HEK293T (cell line): ENCODE results near the gene TCF12.

Experiments used
- ARNT ChIP-seq: fragments of 450-650 bp; IDR thresholded peaks from 2 replicates; pipeline ENCODE4 v1.6.1; 2017; ENCODE audit warnings: mild to moderate bottlenecking
- FOXA1 ChIP-seq: fragments of 450-650 bp; IDR thresholded peaks from 2 replicates; pipeline ENCODE4 v1.6.1; 2016; ENCODE audit warnings: mild to moderate bottlenecking
- FOXM1 ChIP-seq: fragments of 450-650 bp; IDR thresholded peaks from 2 replicates; pipeline ENCODE4 v1.6.1; 2017; ENCODE audit warnings: mild to moderate bottlenecking, borderline replicate concordance
- L3MBTL2 ChIP-seq: fragments of 450-650 bp; conservative IDR thresholded peaks from 2 replicates; pipeline ENCODE4 v1.6.1; 2016; ENCODE audit warnings: mild to moderate bottlenecking
- SP1 ChIP-seq: fragments of 450-650 bp; IDR thresholded peaks from 2 replicates; pipeline ENCODE4 v1.6.1; 2017
- SUZ12 ChIP-seq: fragments of 450-650 bp; IDR thresholded peaks from 2 replicates; pipeline ENCODE4 v1.6.1; 2016; ENCODE audit warnings: mild to moderate bottlenecking
- TARDBP ChIP-seq: fragments of 450-650 bp; IDR thresholded peaks from 2 replicates; pipeline ENCODE4 v1.6.1; 2016
- ZNF384 ChIP-seq: fragments of 450-650 bp; IDR thresholded peaks from 2 replicates; pipeline ENCODE4 v1.6.1; 2016

DNA sequence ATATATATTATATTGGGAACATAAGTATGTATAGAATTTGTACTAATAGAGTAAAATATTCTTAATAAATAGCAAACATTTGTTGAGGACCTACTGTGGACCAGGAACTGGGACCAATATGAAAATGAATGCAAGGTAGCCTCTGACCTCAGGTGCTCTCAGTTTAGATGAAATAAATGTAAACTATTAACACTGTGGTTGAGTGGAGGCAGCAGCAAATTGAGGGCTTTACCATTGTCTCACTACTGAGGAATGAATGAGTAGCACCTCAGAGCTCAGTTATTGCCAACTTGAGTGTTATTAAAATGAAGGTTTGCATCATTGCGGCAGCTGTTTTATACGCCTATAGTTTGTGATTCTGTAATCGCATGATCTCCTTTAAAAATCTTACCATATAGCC, 366.9 kb downstream of the TCF12 start:
- TF ChIP-seq FOXA1 (no peak), ARNT (no peak), ZNF384 (no peak), FOXM1 (no peak), SUZ12 (no peak), TARDBP (no peak), SP1 (no peak), L3MBTL2 (no peak)
